Tibial artery (tissue), 4 donors: ENCODE data around the gene TOR1A.

Experiments
- DNase-seq, 2 donors: peaks; one replicate each; pipeline ENCODE4 v3.0.0-alpha.2; 2019
- H3K27ac ChIP-seq, 2 donors: fragments of 200-600 bp; sonication (generic) in 1 of 2; 1 replicate in 1 of 2; 2 replicates in 1 of 2; pipeline ENCODE4 v1.5.1; 2018 to 2019; ENCODE audit warnings: mild to moderate bottlenecking in 1 of 2
- H3K27me3 ChIP-seq, 2 donors: fragments of 200-600 bp; sonication (generic) in 1 of 2; one replicate each; pipeline versions ENCODE4 v1.5.1 to v1.6.0; 2016 to 2019
- H3K36me3 ChIP-seq, 3 donors: fragments of 200-600 bp; sonication (generic) in 2 of 3; one replicate each; pipeline ENCODE4 v1.5.1; 2016 to 2019; ENCODE audit warnings: mild to moderate bottlenecking in 2 of 3
- H3K4me1 ChIP-seq, 4 donors: fragments of 200-600 bp; sonication (generic) in 2 of 4; 1 replicate in 3 of 4; 2 replicates in 1 of 4; pipeline ENCODE4 v1.5.1; 2016 to 2019
- H3K4me3 ChIP-seq, 2 donors: fragments of 200-600 bp; sonication (generic) in 1 of 2; 1 replicate in 1 of 2; 2 replicates in 1 of 2; pipeline ENCODE4 v1.5.1; 2018 to 2019; ENCODE audit warnings: mild to moderate bottlenecking in 2 of 2
- H3K9me3 ChIP-seq, 3 donors: fragments of 200-600 bp; sonication (generic) in 1 of 3; one replicate each; pipeline ENCODE4 v1.5.1; 2016 to 2019
- intact Hi-C: fragments of 100-400 bp; cut with DNase I; formaldehyde crosslinking; loops from one replicate; pipeline ENCODE4 v1.15.0; 2023; ENCODE audit warnings: low total_unique reads
- TF ChIP-seq, protein P1 (sequence below), 2 experiments: fragments of 200-600 bp in 1 of 2; fragments of 450-650 bp in 1 of 2; IDR thresholded peaks; one replicate each; pipeline ENCODE4 v1.5.1; 2017 to 2019; ENCODE audit warnings: antibody characterized with exemption in 2 of 2, mild to moderate bottlenecking in 1 of 2, moderate library complexity in 1 of 2

The TOR1A gene

DNA sequence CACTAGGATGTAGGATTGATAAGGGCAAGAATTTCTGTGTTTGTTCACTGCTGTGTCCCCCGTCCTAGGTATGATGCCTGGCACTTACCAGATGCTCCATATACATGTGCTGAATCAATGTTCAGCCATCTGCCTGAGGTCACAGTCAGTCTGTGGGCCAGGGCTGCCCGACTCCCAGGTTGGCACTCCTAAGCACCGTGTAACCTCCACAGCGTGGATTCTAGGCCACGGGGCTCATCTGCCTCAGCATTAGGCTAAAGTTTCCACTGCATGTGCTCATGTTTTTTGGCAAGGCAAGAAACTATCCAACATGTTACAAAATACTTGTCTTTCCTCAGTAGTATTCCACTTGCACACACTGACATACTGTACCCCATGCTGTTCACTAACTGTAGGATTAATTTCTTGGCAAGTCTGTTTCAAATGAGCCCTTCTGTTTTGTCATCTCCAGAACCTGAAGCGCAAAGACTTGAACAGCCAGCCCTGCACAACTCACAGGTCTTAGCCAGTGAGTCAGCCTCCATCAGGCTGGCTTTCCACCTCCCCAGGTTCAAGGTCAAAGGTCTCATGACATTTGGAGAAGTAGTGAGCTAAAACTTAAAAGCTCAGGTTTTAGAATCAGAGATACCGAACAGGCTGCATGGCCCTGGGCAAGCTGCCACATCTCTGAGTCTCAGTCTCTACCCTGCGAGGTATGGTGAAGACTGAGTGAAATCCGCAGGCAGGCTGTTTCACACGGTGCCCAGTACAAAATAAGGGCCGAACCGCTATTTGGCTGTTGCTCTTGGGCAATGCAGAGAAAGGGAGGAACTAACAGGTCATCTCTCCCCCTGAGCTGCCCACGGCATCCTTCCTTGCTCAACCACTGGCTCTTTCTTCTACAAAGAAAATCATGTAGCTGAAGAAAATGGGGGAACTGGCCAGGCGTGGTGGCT lies 7.2 kb downstream of the TOR1A start:
- Histone ChIP-seq H3K4me3 (no peak overlapping the region), H3K9me3 (no peaks in the 10 kb centered on the region), H3K27ac (no peak overlapping the region), H3K36me3 (peaks cover 58 to 98% (median 78%) of the 10 kb centered on the region in 3 donors), H3K4me1 (no peaks in the 10 kb centered on the region), H3K27me3 (no peaks in the 10 kb centered on the region)
- TF ChIP-seq, protein P1, sequence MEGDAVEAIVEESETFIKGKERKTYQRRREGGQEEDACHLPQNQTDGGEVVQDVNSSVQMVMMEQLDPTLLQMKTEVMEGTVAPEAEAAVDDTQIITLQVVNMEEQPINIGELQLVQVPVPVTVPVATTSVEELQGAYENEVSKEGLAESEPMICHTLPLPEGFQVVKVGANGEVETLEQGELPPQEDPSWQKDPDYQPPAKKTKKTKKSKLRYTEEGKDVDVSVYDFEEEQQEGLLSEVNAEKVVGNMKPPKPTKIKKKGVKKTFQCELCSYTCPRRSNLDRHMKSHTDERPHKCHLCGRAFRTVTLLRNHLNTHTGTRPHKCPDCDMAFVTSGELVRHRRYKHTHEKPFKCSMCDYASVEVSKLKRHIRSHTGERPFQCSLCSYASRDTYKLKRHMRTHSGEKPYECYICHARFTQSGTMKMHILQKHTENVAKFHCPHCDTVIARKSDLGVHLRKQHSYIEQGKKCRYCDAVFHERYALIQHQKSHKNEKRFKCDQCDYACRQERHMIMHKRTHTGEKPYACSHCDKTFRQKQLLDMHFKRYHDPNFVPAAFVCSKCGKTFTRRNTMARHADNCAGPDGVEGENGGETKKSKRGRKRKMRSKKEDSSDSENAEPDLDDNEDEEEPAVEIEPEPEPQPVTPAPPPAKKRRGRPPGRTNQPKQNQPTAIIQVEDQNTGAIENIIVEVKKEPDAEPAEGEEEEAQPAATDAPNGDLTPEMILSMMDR (IDR thresholded peaks at IDR 0.05): no peak
- intact Hi-C loops: no loop called here
- no peak for DNase-seq

DNA sequence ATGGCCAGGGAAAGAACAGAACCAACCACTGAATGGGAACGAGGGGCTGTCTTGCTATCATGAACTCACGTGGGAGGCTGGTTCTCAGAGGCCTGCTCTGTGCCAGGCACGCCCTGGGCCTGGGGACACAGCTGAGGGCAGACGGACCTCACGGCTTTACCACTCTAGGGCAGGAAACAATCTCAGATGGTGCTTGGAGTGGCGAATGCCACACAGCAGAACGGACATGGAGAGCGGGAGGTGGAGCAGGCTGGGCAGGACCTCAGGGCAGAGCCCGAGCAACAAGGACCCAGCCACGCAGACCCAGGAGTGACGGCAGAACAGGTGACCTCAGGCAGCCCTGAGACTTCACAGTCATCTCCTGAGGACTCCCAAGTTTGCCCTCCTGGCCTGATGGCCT lies 8.7 kb downstream of the TOR1A start:
- H3K4me1 ChIP-seq: no peaks in the 10 kb centered on the region
- DNase-seq: no peak
- intact Hi-C loops: no loop called here
- no peaks in the 10 kb centered on the region for H3K9me3 ChIP-seq
- no peak overlapping the region for H3K27ac ChIP-seq
- H3K36me3 ChIP-seq: peaks cover 45 to 98% (median 70%) of the 10 kb centered on the region in 3 donors
- TF ChIP-seq, protein P1 (IDR thresholded peaks at IDR 0.05): no peak
- no peaks in the 10 kb centered on the region for H3K27me3 ChIP-seq
- H3K4me3 ChIP-seq: no peak overlapping the region

DNA sequence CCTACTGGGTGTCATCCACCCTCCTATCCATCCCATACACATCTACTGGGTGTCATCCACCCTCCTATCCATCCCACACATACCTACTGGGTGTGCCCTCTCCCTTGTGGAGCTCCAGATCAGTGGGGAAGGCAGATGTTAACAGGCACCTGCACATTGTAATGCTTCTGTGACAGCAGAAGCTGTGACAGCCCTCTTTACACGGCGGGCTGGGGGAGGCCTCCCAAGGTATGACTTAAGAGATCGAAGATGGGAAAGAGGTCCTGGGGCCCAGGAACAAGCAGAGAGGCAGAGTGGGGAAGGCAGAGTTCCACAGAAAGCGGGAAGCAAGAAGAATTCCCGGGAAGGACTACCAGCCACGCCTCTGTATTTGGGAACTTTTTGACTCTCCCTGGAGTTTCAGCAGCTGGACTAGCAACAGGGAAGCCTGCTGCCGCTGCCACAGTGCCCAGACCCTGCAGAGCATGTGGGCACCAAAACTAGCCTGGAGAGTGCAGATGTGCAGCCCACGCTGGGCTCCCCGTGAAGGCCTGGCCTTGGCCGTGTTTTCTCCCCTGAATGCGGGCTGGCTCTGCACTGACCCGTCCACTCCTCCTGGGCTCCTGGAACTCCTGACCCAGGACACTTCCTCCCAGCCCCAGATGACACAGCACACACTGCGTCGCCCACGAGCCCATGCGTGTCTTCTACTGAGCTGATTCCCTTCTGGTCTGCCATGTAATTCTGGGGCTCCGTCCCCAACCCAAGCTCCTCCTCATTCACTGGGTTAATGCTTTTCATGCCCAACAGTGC lies 9.3 kb downstream of the TOR1A start:
- no peaks in the 10 kb centered on the region for H3K4me1 ChIP-seq
- no peak overlapping the region for H3K27ac ChIP-seq
- no peak overlapping the region for H3K4me3 ChIP-seq
- intact Hi-C loops: no loop called here
- TF ChIP-seq, protein P1 (IDR thresholded peaks at IDR 0.05): no peak
- H3K36me3 ChIP-seq: peaks cover 45 to 98% (median 66%) of the 10 kb centered on the region in 3 donors
- H3K27me3 ChIP-seq: no peaks in the 10 kb centered on the region
- no peak for DNase-seq
- H3K9me3 ChIP-seq: no peaks in the 10 kb centered on the region

DNA sequence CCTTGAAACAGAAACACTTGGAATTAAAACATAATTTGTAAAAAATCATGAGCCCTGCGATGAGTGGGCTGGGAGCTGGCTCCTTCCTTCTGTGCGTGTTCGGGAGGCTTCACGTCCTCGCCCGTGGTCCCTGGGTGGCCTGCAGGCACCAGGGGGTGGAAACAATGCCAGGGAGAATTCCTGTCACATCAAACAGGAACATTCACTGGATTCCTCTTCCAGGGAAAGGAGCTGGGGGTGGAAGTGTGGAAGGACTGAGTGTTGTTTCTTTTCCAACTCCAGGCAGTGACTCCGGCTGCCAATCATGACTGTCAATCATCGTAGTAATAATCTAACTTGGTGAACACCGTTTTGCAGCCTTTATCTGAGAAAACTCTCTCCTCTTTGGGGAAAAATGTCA lies 10.3 kb downstream of the TOR1A start:
- Histone ChIP-seq H3K27me3 (no peaks in the 10 kb centered on the region), H3K36me3 (peaks cover 46 to 98% (median 68%) of the 10 kb centered on the region in 3 donors), H3K4me1 (no peaks in the 10 kb centered on the region), H3K9me3 (no peaks in the 10 kb centered on the region), H3K27ac (no peak overlapping the region), H3K4me3 (no peak overlapping the region)
- no peak for DNase-seq
- intact Hi-C loops: no loop called here
- TF ChIP-seq, protein P1 (IDR thresholded peaks at IDR 0.05): no peak

DNA sequence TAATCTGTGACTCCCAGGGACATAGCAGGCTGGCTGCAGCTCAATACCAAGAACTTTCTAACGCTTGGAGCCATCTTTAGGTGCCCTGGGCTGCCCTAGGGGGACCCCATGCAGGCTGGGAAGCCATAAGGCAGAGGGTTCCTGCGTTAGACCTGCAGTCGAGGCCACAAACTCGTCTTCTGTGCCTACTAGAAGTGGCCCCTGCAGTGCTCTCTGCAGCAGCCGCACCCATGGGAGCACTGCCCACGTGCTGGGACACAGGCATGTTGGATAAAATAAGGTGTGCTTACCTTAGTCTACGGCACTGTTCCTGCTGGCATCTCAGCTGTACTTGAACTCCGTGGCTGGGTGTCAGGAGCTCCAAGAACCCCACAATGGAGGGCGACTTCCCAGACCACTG lies 11.6 kb downstream of the TOR1A start:
- Histone ChIP-seq H3K4me1 (no peaks in the 10 kb centered on the region), H3K27ac (no peak overlapping the region), H3K4me3 (no peak overlapping the region), H3K9me3 (no peaks in the 10 kb centered on the region), H3K36me3 (peaks cover 35 to 98% (median 70%) of the 10 kb centered on the region in 3 donors), H3K27me3 (no peaks in the 10 kb centered on the region)
- TF ChIP-seq, protein P1 (IDR thresholded peaks at IDR 0.05): no peak
- DNase-seq: no peak
- intact Hi-C loops: no loop called here
